Astrocyte (in vitro differentiated cells and primary cell): ENCODE results near the gene CDKL2. TPM values are rescaled to one million over a fixed set of nuclear protein-coding genes. Genes with fewer than 3 reads are reported as not detected.
A peak's percentile ranks its signal among the peaks of the same experiment; 100 is the strongest.

ENCODE experiments used
- DNase-seq: peaks from one replicate; pipeline ENCODE4 v3.0.0-alpha.2; 2010; ENCODE audit warnings: low read depth
- FAIRE-seq: peaks from 2 replicates; lab custom pipeline; 2011; peaks lifted over from hg19 to GRCh38; lab: Jason Lieb, UNC
- H2AFZ ChIP-seq: 2 replicates; pipeline ENCODE4 v1.6.0; 2012; ENCODE audit warnings: low read depth, low read length, inconsistent platforms
- H3K27ac ChIP-seq: 2 replicates; pipeline ENCODE4 v1.5.1; 2011; ENCODE audit warnings: low read depth, low read length, inconsistent platforms
- H3K27me3 ChIP-seq: 2 replicates; pipeline ENCODE4 v1.6.0; 2011; ENCODE audit warnings: low read length, inconsistent platforms; ENCODE audit not compliant: insufficient read depth
- H3K36me3 ChIP-seq: 2 replicates; pipeline ENCODE4 v1.5.1; 2011; ENCODE audit warnings: low read length, inconsistent platforms; ENCODE audit not compliant: insufficient read depth
- H3K4me1 ChIP-seq: 2 replicates; pipeline ENCODE4 v1.5.1; 2011; ENCODE audit warnings: low read length, inconsistent platforms; ENCODE audit not compliant: insufficient read depth
- H3K4me2 ChIP-seq: 2 replicates; pipeline ENCODE4 v1.6.0; 2012; ENCODE audit warnings: low read length, inconsistent platforms
- H3K4me3 ChIP-seq: 2 replicates; pipeline ENCODE4 v1.5.1; 2011; ENCODE audit warnings: low read depth, mild to moderate bottlenecking, low read length, inconsistent platforms; ENCODE audit not compliant: insufficient read depth
- H3K79me2 ChIP-seq: 2 replicates; pipeline ENCODE4 v1.6.0; 2012; ENCODE audit warnings: mild to moderate bottlenecking, low read length, inconsistent platforms; ENCODE audit not compliant: insufficient read depth
- H3K9ac ChIP-seq: 2 replicates; pipeline ENCODE4 v1.6.0; 2012; ENCODE audit warnings: mild to moderate bottlenecking, low read length, inconsistent platforms
- H3K9me3 ChIP-seq: 2 replicates; pipeline ENCODE4 v1.5.1; 2012; ENCODE audit warnings: low read depth, mild to moderate bottlenecking, low read length, inconsistent platforms; ENCODE audit not compliant: insufficient read depth
- H4K20me1 ChIP-seq: 2 replicates; pipeline ENCODE4 v1.6.0; 2012; ENCODE audit warnings: low read length, inconsistent platforms; ENCODE audit not compliant: insufficient read depth
- H3K27ac Mint-ChIP-seq: one replicate; pipeline ENCODE4 v1.8.0; 2021; ENCODE audit warnings: mild to moderate bottlenecking, mixed read lengths; ENCODE audit not compliant: unreplicated experiment
- H3K27me3 Mint-ChIP-seq: one replicate; pipeline ENCODE4 v1.8.0; 2021; ENCODE audit warnings: low read depth, mixed read lengths; ENCODE audit not compliant: unreplicated experiment
- H3K36me3 Mint-ChIP-seq: one replicate; pipeline ENCODE4 v1.8.0; 2021; ENCODE audit warnings: low read depth, mixed read lengths; ENCODE audit not compliant: unreplicated experiment
- H3K4me1 Mint-ChIP-seq: one replicate; pipeline ENCODE4 v1.8.0; 2021; ENCODE audit warnings: low read depth, mixed read lengths; ENCODE audit not compliant: unreplicated experiment
- H3K4me3 Mint-ChIP-seq: one replicate; pipeline ENCODE4 v1.8.0; 2021; ENCODE audit warnings: mild to moderate bottlenecking, moderate library complexity, mixed read lengths; ENCODE audit not compliant: unreplicated experiment
- H3K9me3 Mint-ChIP-seq: one replicate; pipeline ENCODE4 v1.8.0; 2021; ENCODE audit warnings: mild to moderate bottlenecking, mixed read lengths; ENCODE audit not compliant: unreplicated experiment
- EZH2 ChIP-seq: IDR thresholded peaks from 2 replicates; pipeline ENCODE4 v1.6.1; 2012; ENCODE audit warnings: mild to moderate bottlenecking, low read length, inconsistent platforms; ENCODE audit not compliant: insufficient read depth
- total RNA-seq: library from RNA; stranded (reverse); gene quantifications from 2 replicates; pipeline ENCODE4 v1.2.1, GENCODE V29; 2021
- TF ChIP-seq, protein P1 (sequence below): IDR thresholded peaks from 2 replicates; pipeline ENCODE4 v1.5.1; 2011; ENCODE audit warnings: low read depth, mild to moderate bottlenecking, inconsistent platforms, low read length, moderate library complexity; ENCODE audit not compliant: insufficient read depth

CDKL2 gene
- total RNA-seq, 1 donor from 2014 or later: 3.7 TPM

DNA sequence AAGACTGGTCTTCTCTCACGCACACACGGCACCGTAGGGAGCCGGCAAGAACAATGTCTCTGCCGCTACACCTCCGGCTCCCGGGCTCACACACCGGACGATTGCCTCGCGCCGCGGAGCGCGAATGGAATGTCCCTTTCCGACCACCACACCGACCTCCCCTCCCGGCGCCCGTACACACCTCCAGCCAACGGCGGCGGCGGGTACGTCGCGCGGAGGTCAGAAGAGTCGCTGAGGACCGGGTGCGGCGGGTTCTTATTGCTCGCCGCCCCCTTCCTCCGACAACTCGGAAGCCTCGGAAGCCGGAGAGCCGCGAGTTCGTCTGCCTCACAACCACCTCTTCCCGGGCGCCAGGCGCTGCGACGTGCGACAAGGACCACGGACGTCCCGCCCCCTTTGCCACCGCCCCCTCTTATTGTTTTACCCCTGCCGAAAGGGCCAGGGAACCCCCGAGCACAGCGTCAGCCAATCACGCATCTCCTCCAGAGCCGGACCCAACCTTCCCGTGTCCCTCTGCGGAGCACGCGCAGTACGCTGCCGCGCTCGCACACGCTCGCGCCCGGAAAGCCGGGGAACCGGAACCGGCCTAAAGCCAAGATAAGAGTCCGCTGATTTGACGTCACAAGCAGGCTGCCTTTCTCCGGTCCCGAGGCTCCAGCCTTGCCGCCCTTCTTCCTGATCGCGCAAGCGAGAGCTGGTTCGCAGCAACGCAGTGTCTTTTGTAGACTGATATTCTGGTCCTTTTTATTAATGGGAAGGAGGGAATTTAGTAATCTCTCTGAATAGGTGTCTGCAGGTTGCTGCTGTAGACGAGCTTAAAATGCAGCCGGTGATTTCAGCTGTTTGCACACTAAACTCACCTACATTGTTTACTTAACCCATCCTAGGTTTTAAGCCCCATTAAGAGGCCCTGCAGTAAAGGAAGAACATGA, 43.0 kb upstream of the CDKL2 start, which contains the start of gene G3BP2:
G3BP2 (minus strand) TSS at position 385 of the 932 bp plus-strand sequence. CDS start 11,386 bp downstream, outside the sequence.
- Histone ChIP-seq H3K4me2 (peak within 1 kb of the TSS; percentile 88), H3K27me3 (no peaks in the 10 kb centered on the region), H3K4me1 (peaks cover 16% of the 10 kb centered on the region), H3K4me3 (peak within 1 kb of the TSS; percentile 96), H4K20me1 (peaks cover 47% of the 10 kb centered on the region), H3K9me3 (no peaks in the 10 kb centered on the region), H3K9ac (peak within 1 kb of the TSS; percentile 99), H2AFZ (peak within 1 kb of the TSS; percentile 72), H3K36me3 (no peaks in the 10 kb centered on the region), H3K79me2 (peaks cover 54% of the 10 kb centered on the region), H3K27ac (peak within 1 kb of the TSS; percentile 91)
- H3K4me3 Mint-ChIP-seq: peak within 1 kb of the TSS; percentile 97
- H3K4me1 Mint-ChIP-seq: peaks cover 13% of the 10 kb centered on the region
- H3K9me3 Mint-ChIP-seq: no peaks in the 10 kb centered on the region
- H3K27me3 Mint-ChIP-seq: no peaks in the 10 kb centered on the region
- FAIRE-seq (no peak), DNase-seq (peak; percentile 94)
- peak within 1 kb of the TSS; percentile 93 for H3K27ac Mint-ChIP-seq
- TF ChIP-seq EZH2: no peak
- TF ChIP-seq, protein P1, sequence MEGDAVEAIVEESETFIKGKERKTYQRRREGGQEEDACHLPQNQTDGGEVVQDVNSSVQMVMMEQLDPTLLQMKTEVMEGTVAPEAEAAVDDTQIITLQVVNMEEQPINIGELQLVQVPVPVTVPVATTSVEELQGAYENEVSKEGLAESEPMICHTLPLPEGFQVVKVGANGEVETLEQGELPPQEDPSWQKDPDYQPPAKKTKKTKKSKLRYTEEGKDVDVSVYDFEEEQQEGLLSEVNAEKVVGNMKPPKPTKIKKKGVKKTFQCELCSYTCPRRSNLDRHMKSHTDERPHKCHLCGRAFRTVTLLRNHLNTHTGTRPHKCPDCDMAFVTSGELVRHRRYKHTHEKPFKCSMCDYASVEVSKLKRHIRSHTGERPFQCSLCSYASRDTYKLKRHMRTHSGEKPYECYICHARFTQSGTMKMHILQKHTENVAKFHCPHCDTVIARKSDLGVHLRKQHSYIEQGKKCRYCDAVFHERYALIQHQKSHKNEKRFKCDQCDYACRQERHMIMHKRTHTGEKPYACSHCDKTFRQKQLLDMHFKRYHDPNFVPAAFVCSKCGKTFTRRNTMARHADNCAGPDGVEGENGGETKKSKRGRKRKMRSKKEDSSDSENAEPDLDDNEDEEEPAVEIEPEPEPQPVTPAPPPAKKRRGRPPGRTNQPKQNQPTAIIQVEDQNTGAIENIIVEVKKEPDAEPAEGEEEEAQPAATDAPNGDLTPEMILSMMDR: no peak
- H3K36me3 Mint-ChIP-seq: no peaks in the 10 kb centered on the region

DNA sequence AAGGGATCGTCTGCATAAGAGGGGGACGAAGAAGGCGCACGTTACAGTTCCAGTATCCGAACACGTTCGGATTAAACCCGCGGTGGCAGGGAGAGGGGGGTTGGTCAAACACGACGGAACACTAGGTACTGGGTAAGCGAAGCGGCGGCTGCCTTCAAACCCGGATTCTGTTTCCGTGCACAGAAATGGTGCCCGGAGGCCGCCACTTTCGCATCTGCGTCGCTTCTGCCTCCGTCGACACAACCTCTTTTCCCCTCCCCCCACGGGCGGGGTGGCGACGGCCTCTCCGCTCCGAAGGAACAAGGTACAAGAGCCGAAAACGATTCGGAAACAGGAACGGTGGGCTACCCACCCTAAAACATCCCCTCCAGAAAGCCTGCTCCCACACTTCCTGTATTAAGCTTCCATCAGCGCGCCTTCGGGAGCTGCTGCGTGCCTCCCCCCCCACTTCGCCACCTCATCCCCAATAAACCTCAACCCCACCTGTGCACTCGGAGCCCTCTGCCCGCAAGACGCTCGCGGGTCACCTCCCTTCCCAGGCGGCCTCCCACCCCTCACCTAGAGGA, 42.2 kb upstream of the CDKL2 start:
- no peaks in the 10 kb centered on the region for H3K36me3 Mint-ChIP-seq
- peaks cover 55% of the 10 kb centered on the region for H4K20me1 ChIP-seq
- H3K36me3 ChIP-seq: no peaks in the 10 kb centered on the region
- H3K4me3 Mint-ChIP-seq: peak overlapping the region; percentile 97
- H3K9me3 Mint-ChIP-seq: no peaks in the 10 kb centered on the region
- peak overlapping the region; percentile 88 for H3K4me2 ChIP-seq
- peak overlapping the region; percentile 91 for H3K27ac ChIP-seq
- peak overlapping the region; percentile 96 for H3K4me3 ChIP-seq
- peak; percentile 18 for DNase-seq
- peaks cover 16% of the 10 kb centered on the region for H3K4me1 Mint-ChIP-seq
- TF ChIP-seq EZH2: no peak
- TF ChIP-seq, protein P1: no peak
- H2AFZ ChIP-seq: peak overlapping the region; percentile 72
- H3K27ac Mint-ChIP-seq: peak overlapping the region; percentile 93
- no peak for FAIRE-seq
- no peaks in the 10 kb centered on the region for H3K9me3 ChIP-seq
- H3K79me2 ChIP-seq: peaks cover 57% of the 10 kb centered on the region
- H3K27me3 Mint-ChIP-seq: no peaks in the 10 kb centered on the region
- peak overlapping the region; percentile 99 for H3K9ac ChIP-seq
- H3K27me3 ChIP-seq: no peaks in the 10 kb centered on the region
- peaks cover 16% of the 10 kb centered on the region for H3K4me1 ChIP-seq
